ENCODE data around the gene FUCA1. TPM values are rescaled to one million over a fixed set of nuclear protein-coding genes. Genes with fewer than 3 reads are reported as not detected.

Gene FUCA1
- total RNA-seq, 1 donor from 2014 or later, result 12.6 TPM

GRCh38 chr1:23895993-23896392, 27.9 kb upstream of the FUCA1 start:
- no peak overlapping the region for H2AFZ ChIP-seq (replicated peaks)
- no peaks in the 10 kb centered on the region for H3F3A ChIP-seq (ENCODE audit: low read depth)
- H3K27ac ChIP-seq, result no peak overlapping the region
- H4K20me1 ChIP-seq (ENCODE audit: low read depth), result no peaks in the 10 kb centered on the region
- H3K4me2 ChIP-seq, result no peak overlapping the region
- H3K9me3 ChIP-seq (ENCODE audit: low read depth), result no peaks in the 10 kb centered on the region
- no peaks in the 10 kb centered on the region for H3K4me1 ChIP-seq
- H3K27me3 ChIP-seq, result peaks cover 10% of the 10 kb centered on the region
- H3K36me3 ChIP-seq, result no peaks in the 10 kb centered on the region
- H3K4me1 Mint-ChIP-seq, result peaks cover 5% of the 10 kb centered on the region
- no peak overlapping the region for H3K9ac ChIP-seq
- H3K4me3 ChIP-seq, result no peak overlapping the region
- no peaks in the 10 kb centered on the region for H3K79me2 ChIP-seq (ENCODE audit: low read depth)
- H3K36me3 Mint-ChIP-seq, result no peaks in the 10 kb centered on the region
- H3K9me3 Mint-ChIP-seq, result peaks cover 4% of the 10 kb centered on the region
- no peak overlapping the region for H3K27ac Mint-ChIP-seq
- TF ChIP-seq EZH2 (IDR thresholded peaks at IDR 0.05), result no peak
- TF ChIP-seq EZH2phosphoT487 (IDR thresholded peaks at IDR 0.05), result no peak
- no peak for TF ChIP-seq CTCF (IDR thresholded peaks at IDR 0.05)
- no peak overlapping the region for H3K4me3 Mint-ChIP-seq
- DNase-seq (ENCODE audit: low spot score), result no peak
- H3K27me3 Mint-ChIP-seq (ENCODE audit: insufficient read depth, low read depth), result peaks cover 9% of the 10 kb centered on the region

GRCh38 chr1:23895082-23895481, 27.0 kb upstream of the FUCA1 start:
- no peaks in the 10 kb centered on the region for H3K9me3 ChIP-seq (ENCODE audit: low read depth)
- no peak for DNase-seq (ENCODE audit: low spot score)
- no peaks in the 10 kb centered on the region for H3K79me2 ChIP-seq (ENCODE audit: low read depth)
- Mint-ChIP-seq H3K4me3 (no peak overlapping the region), H3K27ac (no peak overlapping the region), H3K9me3 (no peaks in the 10 kb centered on the region), H3K4me1 (peaks cover 2% of the 10 kb centered on the region), H3K27me3 (ENCODE audit: insufficient read depth, low read depth) (peaks cover 2% of the 10 kb centered on the region), H3K36me3 (no peaks in the 10 kb centered on the region)
- no peak overlapping the region for H3K4me2 ChIP-seq
- no peak overlapping the region for H3K9ac ChIP-seq
- no peak overlapping the region for H3K27ac ChIP-seq
- no peaks in the 10 kb centered on the region for H3K36me3 ChIP-seq
- peaks cover under 1% of the 10 kb centered on the region for H3K27me3 ChIP-seq
- no peaks in the 10 kb centered on the region for H4K20me1 ChIP-seq (ENCODE audit: low read depth)
- TF ChIP-seq EZH2 (IDR thresholded peaks at IDR 0.05) (no peak), CTCF (IDR thresholded peaks at IDR 0.05) (no peak), EZH2phosphoT487 (IDR thresholded peaks at IDR 0.05) (no peak)
- H3K4me1 ChIP-seq, result no peaks in the 10 kb centered on the region
- H3F3A ChIP-seq (ENCODE audit: low read depth), result no peaks in the 10 kb centered on the region
- H2AFZ ChIP-seq (replicated peaks), result no peak overlapping the region
- no peak overlapping the region for H3K4me3 ChIP-seq

GRCh38 chr1:23889074-23889473, 21.0 kb upstream of the FUCA1 start:
- Histone ChIP-seq H3K9me3 (ENCODE audit: low read depth) (no peaks in the 10 kb centered on the region), H3K27me3 (no peaks in the 10 kb centered on the region), H3K79me2 (ENCODE audit: low read depth) (no peaks in the 10 kb centered on the region), H3K27ac (no peak overlapping the region), H3K36me3 (no peaks in the 10 kb centered on the region), H4K20me1 (ENCODE audit: low read depth) (no peaks in the 10 kb centered on the region), H3K4me2 (no peak overlapping the region), H3K9ac (no peak overlapping the region), H3F3A (ENCODE audit: low read depth) (no peaks in the 10 kb centered on the region), H3K4me3 (no peak overlapping the region), H3K4me1 (no peaks in the 10 kb centered on the region), H2AFZ (replicated peaks) (no peak overlapping the region)
- no peak for DNase-seq (ENCODE audit: low spot score)
- no peaks in the 10 kb centered on the region for H3K4me1 Mint-ChIP-seq
- no peaks in the 10 kb centered on the region for H3K27me3 Mint-ChIP-seq (ENCODE audit: insufficient read depth, low read depth)
- no peak overlapping the region for H3K27ac Mint-ChIP-seq
- TF ChIP-seq EZH2phosphoT487 (IDR thresholded peaks at IDR 0.05) (no peak), EZH2 (IDR thresholded peaks at IDR 0.05) (no peak), CTCF (IDR thresholded peaks at IDR 0.05) (no peak)
- no peak overlapping the region for H3K4me3 Mint-ChIP-seq
- no peaks in the 10 kb centered on the region for H3K9me3 Mint-ChIP-seq
- no peaks in the 10 kb centered on the region for H3K36me3 Mint-ChIP-seq

Measured in neural progenitor cell (in vitro differentiated cells).